K562 (cell line): ENCODE measurements around the gene NXF1. TPM values are rescaled to one million over a fixed set of nuclear protein-coding genes. Genes with fewer than 3 reads are reported as not detected.

Experiments
- BACH1 ChIP-seq: fragments of 200-800 bp; sonication (Bioruptor generic); IDR thresholded peaks from 2 replicates; pipeline ENCODE4 v1.6.1; 2016; ENCODE audit warnings: missing genetic modification characterization, missing compliant biosample characterization
- BRD9 ChIP-seq: fragments of 450-650 bp; IDR thresholded peaks from 2 replicates; pipeline ENCODE4 v1.6.1; 2018; ENCODE audit warnings: low read depth; ENCODE audit not compliant: partially characterized antibody
- CTBP1 ChIP-seq: fragments of 450-650 bp; IDR thresholded peaks from 2 replicates; pipeline ENCODE4 v1.6.1; 2016; ENCODE audit warnings: borderline replicate concordance
- E2F6 ChIP-seq, 2 experiments: IDR thresholded peaks; 2 replicates each; pipeline ENCODE4 v1.6.1; 2011; ENCODE audit warnings: borderline replicate concordance in 1 of 2, control low read depth in 1 of 2, low read depth in 1 of 2, low read length in 1 of 2, mild to moderate bottlenecking in 1 of 2, mixed read lengths in 1 of 2, moderate library complexity in 1 of 2; ENCODE audit not compliant: insufficient read depth in 1 of 2, insufficient read length in 1 of 2, poor library complexity in 1 of 2, severe bottlenecking in 1 of 2; ENCODE audit errors: extremely low read depth in 1 of 2
- ETV1 ChIP-seq: fragments of 450-650 bp; conservative IDR thresholded peaks from 2 replicates; pipeline ENCODE4 v1.6.1; 2016; ENCODE audit warnings: missing genetic modification characterization, control low read depth, low read depth, missing compliant biosample characterization
- GATAD2A ChIP-seq: fragments of 450-650 bp; IDR thresholded peaks from 2 replicates; pipeline ENCODE4 v1.6.1; 2017
- GATAD2B ChIP-seq: fragments of 450-650 bp; IDR thresholded peaks from 2 replicates; pipeline ENCODE4 v1.6.1; 2017; ENCODE audit warnings: mild to moderate bottlenecking, borderline replicate concordance
- GTF2A2 ChIP-seq: IDR thresholded peaks from 2 replicates; pipeline ENCODE4 v1.6.1; 2016; ENCODE audit warnings: mild to moderate bottlenecking, missing genetic modification characterization, missing compliant biosample characterization
- HCFC1 ChIP-seq: IDR thresholded peaks from 2 replicates; pipeline ENCODE4 v1.6.1; 2012; ENCODE audit warnings: low read depth, low read length, improper control_type of control experiment
- HNRNPL ChIP-seq: fragments of 200-400 bp; formaldehyde crosslinking; IDR thresholded peaks from 2 replicates; pipeline ENCODE4 v1.6.1; 2017; ENCODE audit warnings: low read depth, mild to moderate bottlenecking, low read length
- KLF1 ChIP-seq: fragments of 450-650 bp; IDR thresholded peaks from 2 replicates; pipeline ENCODE4 v1.6.1; 2016; ENCODE audit warnings: missing genetic modification characterization, missing compliant biosample characterization
- KLF10 ChIP-seq: fragments of 250-450 bp; sonication (Bioruptor Pico); IDR thresholded peaks from 2 replicates; pipeline ENCODE4 v1.6.1; 2021; ENCODE audit warnings: matching md5 sums
- MAFK ChIP-seq: IDR thresholded peaks from 2 replicates; pipeline ENCODE4 v1.6.1; 2011; ENCODE audit warnings: low read length, improper control_type of control experiment
- NBN ChIP-seq: fragments of 450-650 bp; IDR thresholded peaks from 2 replicates; pipeline ENCODE4 v1.6.1; 2016; ENCODE audit warnings: low read depth, mild to moderate bottlenecking
- NCOA1 ChIP-seq: fragments of 450-650 bp; IDR thresholded peaks from 2 replicates; pipeline ENCODE4 v1.6.1; 2016; ENCODE audit warnings: low read depth
- OTX1 ChIP-seq: fragments of 450-650 bp; formaldehyde crosslinking; IDR thresholded peaks from 2 replicates; pipeline ENCODE4 v1.4.0; 2022; ENCODE audit warnings: mild to moderate bottlenecking
- RBM14 ChIP-seq: fragments of 200-400 bp; formaldehyde crosslinking; IDR thresholded peaks from 2 replicates; pipeline ENCODE4 v1.6.1; 2018; ENCODE audit warnings: low read depth, mild to moderate bottlenecking, low read length, moderate library complexity, borderline replicate concordance; ENCODE audit not compliant: insufficient read depth
- RBM25 ChIP-seq: fragments of 200-400 bp; formaldehyde crosslinking; IDR thresholded peaks from 2 replicates; pipeline ENCODE4 v1.6.1; 2018; ENCODE audit warnings: low read length, low read depth, moderate library complexity; ENCODE audit not compliant: severe bottlenecking
- SIRT6 ChIP-seq: IDR thresholded peaks from one replicate; pipeline ENCODE4 v1.6.1; 2012; ENCODE audit warnings: low read depth, mild to moderate bottlenecking, control low read depth, inconsistent platforms, low read length, moderate library complexity
- SMARCC2 ChIP-seq: fragments of 450-650 bp; IDR thresholded peaks from 2 replicates; pipeline ENCODE4 v1.6.1; 2017; ENCODE audit warnings: antibody characterized with exemption, moderate library complexity, mild to moderate bottlenecking, low read depth
- SP2 ChIP-seq: IDR thresholded peaks from 2 replicates; pipeline ENCODE4 v1.6.1; 2011; ENCODE audit warnings: mild to moderate bottlenecking, low read depth, low read length, moderate library complexity; ENCODE audit not compliant: poor library complexity, severe bottlenecking; ENCODE audit errors: extremely low read depth
- TAF9B ChIP-seq: fragments of 450-650 bp; IDR thresholded peaks from 2 replicates; pipeline ENCODE4 v1.6.1; 2018; ENCODE audit warnings: mild to moderate bottlenecking; ENCODE audit not compliant: partially characterized antibody
- YBX1 ChIP-seq: fragments of 450-650 bp; IDR thresholded peaks from 2 replicates; pipeline ENCODE4 v1.7.1; 2016; ENCODE audit warnings: mild to moderate bottlenecking
- ZNF143 ChIP-seq: sonication (generic); formaldehyde crosslinking; IDR thresholded peaks from 2 replicates; pipeline ENCODE4 v1.9.0; 2022; ENCODE audit warnings: mild to moderate bottlenecking, missing genetic modification reagents
- ZNF165 ChIP-seq: fragments of 250-450 bp; sonication (Bioruptor Pico); IDR thresholded peaks from 2 replicates; pipeline ENCODE4 v1.4.0; 2020; ENCODE audit warnings: borderline replicate concordance
- ZNF184 ChIP-seq: sonication (generic); formaldehyde crosslinking; IDR thresholded peaks from 2 replicates; pipeline ENCODE4 v1.5.0; 2020; ENCODE audit warnings: missing genetic modification reagents
- ZNF512 ChIP-seq: IDR thresholded peaks from 2 replicates; pipeline ENCODE4 v1.6.1; 2016; ENCODE audit warnings: missing genetic modification characterization, missing compliant biosample characterization
- polyA plus RNA-seq, 8 experiments: library from polyadenylated mRNA; depleted of rRNA in 4 of 8; stranded (reverse) in 5 of 8; unstranded in 3 of 8; fragments of >200 nt; fragmentation: Nextera tagmentation in 2 of 8; fragmentation: Illumina TruSeq in 1 of 8; extraction: Ambion mirVana in 2 of 8; extraction: Trizol in 1 of 8; gene quantifications; 2 replicates each; pipeline versions ENCODE4 v1.2.1 to v1.2.3, GENCODE V29; 2011 to 2014; ENCODE audit warnings: inconsistent platforms in 1 of 8, missing spikeins in 1 of 8
- total RNA-seq, 7 experiments: library from RNA; depleted of rRNA in 6 of 7; stranded (reverse); fragments of >200 nt in 6 of 7; fragmentation: Illumina TruSeq in 2 of 7; extraction: Trizol in 2 of 7; gene quantifications; 2 replicates each; pipeline versions ENCODE4 v1.2.1 to v1.2.3, GENCODE V29; 2011 to 2021; ENCODE audit warnings: low replicate concordance in 1 of 7

Gene NXF1
- total and polyA plus RNA-seq, 9 of the 15 experiments (the other 6 are each of a cell fraction or from before 2014, with no cell fraction given), result 18.1 to 98.3 (median 35.8) TPM

GRCh38 chr11:62805076-62805892, at the start of gene NXF1 (continued):
- TF ChIP-seq TAF9B, result peak; percentile 90
- TF ChIP-seq SP2, result no peak
- TF ChIP-seq YBX1, result no peak
- TF ChIP-seq KLF1 (tag), result peak; percentile 41; the same call in 1 of the 2 replicates
- no peak for TF ChIP-seq ZNF512 (tag)
- TF ChIP-seq NCOA1, result no peak
- no peak for TF ChIP-seq E2F6 (IDR thresholded peaks at IDR 0.05; ENCODE audit: borderline replicate concordance in 1 of 2, extremely low read depth in 1 of 2, insufficient read depth in 1 of 2, insufficient read length in 1 of 2, low read depth in 1 of 2, low read length in 1 of 2, poor library complexity in 1 of 2, severe bottlenecking in 1 of 2)
- peak; percentile 77; the same call in 1 of the 2 replicates for TF ChIP-seq CTBP1
- no peak for TF ChIP-seq GATAD2A
- no peak for TF ChIP-seq MAFK
- peak; percentile 91 for TF ChIP-seq OTX1
- peak; percentile 72; the same call in 1 of the 2 replicates for TF ChIP-seq NBN
- no peak for TF ChIP-seq ETV1 (tag)
- peak; percentile 68; the same call in 1 of the 2 replicates for TF ChIP-seq GATAD2B
- no peak; the same call in 1 of the 2 replicates for TF ChIP-seq BACH1 (tag)
- 0 out of 2 replicates have a peak, but pooled peaks have one; percentile 19 for TF ChIP-seq ZNF143 (CRISPR knock-in tag)
- peak; percentile 94 for TF ChIP-seq GTF2A2 (tag)
- TF ChIP-seq SIRT6, result no peak
- TF ChIP-seq HCFC1, result peak; percentile 79
- no peak for TF ChIP-seq RBM25
- peak; percentile 79; the same call in 1 of the 2 replicates for TF ChIP-seq HNRNPL
- no peak for TF ChIP-seq KLF10 (CRISPR knock-in tag)
- TF ChIP-seq ZNF184 (CRISPR knock-in tag), result no peak
- TF ChIP-seq ZNF165 (CRISPR knock-in tag), result no peak
- TF ChIP-seq BRD9, result peak; percentile 25
- no peak for TF ChIP-seq SMARCC2
- 0 out of 2 replicates have a peak, but pooled peaks have one; percentile 96 for TF ChIP-seq RBM14
